Measurements from ENCODE around the gene LBX2. TPM values are rescaled to one million over a fixed set of nuclear protein-coding genes. Genes with fewer than 3 reads are reported as not detected.

Gene LBX2
- total RNA-seq, 1 donor: 5.4 TPM

DNA sequence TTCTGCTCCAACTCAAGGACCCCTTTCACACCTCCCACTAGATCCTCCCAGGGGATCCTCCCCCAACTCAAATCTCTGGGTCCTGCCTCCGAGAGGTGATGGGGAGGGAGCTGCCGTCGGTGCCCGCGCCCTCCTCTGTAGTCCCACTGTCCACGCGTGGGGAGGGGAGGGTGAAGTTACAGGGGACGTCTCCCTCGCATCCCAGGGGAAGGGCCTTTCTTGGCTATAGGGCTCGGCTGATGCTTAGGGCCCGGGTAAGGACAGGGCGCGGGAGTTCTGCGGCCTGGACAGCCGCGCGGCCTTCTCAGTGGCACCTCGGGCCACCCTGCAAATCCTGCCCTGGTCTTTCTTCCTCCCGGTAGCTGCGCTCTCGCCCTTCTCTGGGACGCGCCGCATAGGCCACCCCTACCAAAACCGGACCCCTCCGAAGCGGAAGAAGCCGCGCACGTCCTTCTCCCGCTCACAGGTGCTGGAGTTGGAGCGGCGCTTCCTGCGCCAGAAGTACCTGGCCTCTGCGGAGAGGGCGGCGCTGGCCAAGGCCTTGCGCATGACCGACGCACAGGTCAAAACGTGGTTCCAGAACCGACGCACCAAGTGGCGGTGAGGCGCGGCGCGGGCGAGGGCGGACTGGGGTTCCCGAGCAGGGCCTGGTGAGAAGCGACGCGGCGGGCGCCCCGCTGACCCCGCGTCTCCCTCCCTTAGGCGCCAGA, 16.0 kb upstream of the LBX2 start:
- no peak overlapping the region for H3K27ac ChIP-seq (ENCODE audit: low read depth, low read length)

DNA sequence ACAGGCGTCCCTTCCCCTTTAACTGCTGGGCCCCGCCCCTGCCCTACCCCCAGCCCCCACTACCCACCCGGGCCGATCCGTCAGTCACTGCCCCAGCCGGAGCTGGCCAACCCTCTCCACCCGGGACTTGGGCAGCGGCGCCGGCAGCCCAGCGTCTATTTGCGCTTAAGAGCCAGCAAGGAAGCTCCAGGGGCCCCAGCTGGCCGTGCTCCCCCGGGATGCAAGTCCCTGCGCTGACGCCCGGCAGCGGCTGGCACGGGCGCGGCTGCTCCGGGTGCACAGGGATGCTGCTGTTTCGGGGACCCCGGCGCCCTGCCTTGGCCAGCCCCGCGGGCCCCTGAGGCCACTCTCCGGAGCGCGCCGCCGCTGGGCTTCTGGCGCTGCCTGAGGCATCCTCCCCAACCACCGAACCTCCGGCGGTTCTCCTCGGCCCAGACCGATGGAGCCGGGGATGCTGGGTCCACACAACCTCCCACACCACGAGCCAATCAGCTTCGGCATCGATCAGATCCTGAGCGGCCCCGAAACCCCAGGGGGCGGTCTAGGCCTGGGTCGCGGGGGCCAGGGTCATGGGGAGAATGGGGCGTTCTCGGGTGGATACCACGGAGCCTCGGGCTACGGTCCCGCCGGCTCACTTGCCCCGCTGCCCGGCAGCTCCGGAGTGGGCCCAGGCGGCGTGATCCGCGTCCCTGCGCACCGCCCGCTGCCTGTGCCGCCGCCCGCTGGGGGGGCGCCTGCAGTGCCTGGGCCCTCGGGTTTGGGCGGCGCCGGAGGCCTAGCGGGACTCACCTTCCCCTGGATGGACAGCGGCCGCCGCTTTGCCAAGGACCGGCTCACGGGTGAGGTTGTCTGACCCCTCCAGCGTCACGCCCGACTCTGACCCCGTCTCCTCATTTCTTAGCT, 15.2 kb upstream of the LBX2 start, which contains the start of gene TLX2:
TLX2 (plus strand) TSS at position 83 of the 903 bp plus-strand sequence; CDS start at position 440, 357 bp downstream.
- TF ChIP-seq, protein P1, sequence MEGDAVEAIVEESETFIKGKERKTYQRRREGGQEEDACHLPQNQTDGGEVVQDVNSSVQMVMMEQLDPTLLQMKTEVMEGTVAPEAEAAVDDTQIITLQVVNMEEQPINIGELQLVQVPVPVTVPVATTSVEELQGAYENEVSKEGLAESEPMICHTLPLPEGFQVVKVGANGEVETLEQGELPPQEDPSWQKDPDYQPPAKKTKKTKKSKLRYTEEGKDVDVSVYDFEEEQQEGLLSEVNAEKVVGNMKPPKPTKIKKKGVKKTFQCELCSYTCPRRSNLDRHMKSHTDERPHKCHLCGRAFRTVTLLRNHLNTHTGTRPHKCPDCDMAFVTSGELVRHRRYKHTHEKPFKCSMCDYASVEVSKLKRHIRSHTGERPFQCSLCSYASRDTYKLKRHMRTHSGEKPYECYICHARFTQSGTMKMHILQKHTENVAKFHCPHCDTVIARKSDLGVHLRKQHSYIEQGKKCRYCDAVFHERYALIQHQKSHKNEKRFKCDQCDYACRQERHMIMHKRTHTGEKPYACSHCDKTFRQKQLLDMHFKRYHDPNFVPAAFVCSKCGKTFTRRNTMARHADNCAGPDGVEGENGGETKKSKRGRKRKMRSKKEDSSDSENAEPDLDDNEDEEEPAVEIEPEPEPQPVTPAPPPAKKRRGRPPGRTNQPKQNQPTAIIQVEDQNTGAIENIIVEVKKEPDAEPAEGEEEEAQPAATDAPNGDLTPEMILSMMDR (IDR thresholded peaks at IDR 0.05; ENCODE audit: extremely low read depth, low read depth, low read length): no peak
- Histone ChIP-seq H3K4me2 (ENCODE audit: insufficient read depth, low read length) (no peak within 1 kb of the TSS), H3K4me1 (ENCODE audit: insufficient read depth, low read length) (peaks cover 6% of the 10 kb centered on the region), H2AFZ (ENCODE audit: low read length) (no peak within 1 kb of the TSS), H4K20me1 (ENCODE audit: insufficient read depth, low read length) (no peaks in the 10 kb centered on the region), H3K27me3 (ENCODE audit: insufficient read depth, low read length) (peaks cover 86% of the 10 kb centered on the region), H3K4me3 (ENCODE audit: insufficient read depth, low read length) (no peak within 1 kb of the TSS), H3K9me3 (ENCODE audit: low read depth, low read length) (no peaks in the 10 kb centered on the region), H3K27ac (ENCODE audit: low read depth, low read length) (no peak within 1 kb of the TSS), H3K79me2 (ENCODE audit: insufficient read depth, low read length) (no peaks in the 10 kb centered on the region), H3K36me3 (ENCODE audit: insufficient read depth, low read length) (no peaks in the 10 kb centered on the region)
- DNase-seq (ENCODE audit: insufficient read length, low spot score, missing footprints): peak; percentile 86

More for the DNA sequence above, 16.0 kb upstream of the LBX2 start:
- peaks cover 94% of the 10 kb centered on the region for H3K27me3 ChIP-seq (ENCODE audit: insufficient read depth, low read length)
- no peak overlapping the region for H3K4me2 ChIP-seq (ENCODE audit: insufficient read depth, low read length)
- no peak overlapping the region for H2AFZ ChIP-seq (ENCODE audit: low read length)
- H3K4me1 ChIP-seq (ENCODE audit: insufficient read depth, low read length): peaks cover 6% of the 10 kb centered on the region
- TF ChIP-seq, protein P1 (IDR thresholded peaks at IDR 0.05; ENCODE audit: extremely low read depth, low read depth, low read length): no peak
- no peak overlapping the region for H3K4me3 ChIP-seq (ENCODE audit: insufficient read depth, low read length)
- no peaks in the 10 kb centered on the region for H4K20me1 ChIP-seq (ENCODE audit: insufficient read depth, low read length)
- peak; percentile 77 for DNase-seq (ENCODE audit: insufficient read length, low spot score, missing footprints)
- no peaks in the 10 kb centered on the region for H3K79me2 ChIP-seq (ENCODE audit: insufficient read depth, low read length)
- no peaks in the 10 kb centered on the region for H3K9me3 ChIP-seq (ENCODE audit: low read depth, low read length)
- no peaks in the 10 kb centered on the region for H3K36me3 ChIP-seq (ENCODE audit: insufficient read depth, low read length)

DNA sequence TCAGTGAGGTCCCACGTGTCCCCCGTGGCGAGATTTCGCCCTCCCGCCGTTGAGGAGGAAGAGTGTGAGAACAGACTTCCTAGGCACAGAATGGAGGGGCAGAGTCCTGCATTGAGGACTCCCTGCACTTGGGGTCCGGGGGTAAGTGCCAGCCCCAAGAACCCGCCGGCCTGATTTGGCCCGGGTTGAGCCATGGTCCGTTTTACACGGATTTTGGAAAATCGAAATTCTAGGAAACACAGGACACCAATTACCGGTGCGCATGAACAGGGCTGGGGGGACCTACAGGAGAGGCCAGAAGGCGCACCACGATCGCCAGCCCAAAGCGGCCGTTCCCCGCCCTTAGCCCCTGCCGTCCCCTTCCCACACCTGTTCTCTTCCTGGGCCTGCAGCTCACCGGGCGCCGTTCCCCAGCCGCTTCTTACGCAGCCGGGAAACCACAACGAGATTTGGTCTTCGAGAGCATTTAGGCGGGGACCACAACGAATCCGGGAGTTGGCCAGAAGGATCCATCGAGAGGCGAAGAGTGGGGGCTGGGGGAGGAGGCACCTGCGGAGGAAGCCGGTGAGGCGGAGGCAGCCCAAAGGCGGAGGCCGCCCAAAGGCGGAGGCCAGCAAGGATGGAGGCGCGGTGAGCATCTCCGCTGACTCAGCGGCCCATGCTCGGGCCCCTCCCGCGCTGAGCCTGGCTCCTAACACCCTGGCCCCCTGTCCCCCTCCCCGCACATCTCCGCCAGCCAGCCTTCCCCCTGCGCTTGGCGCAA, 14.4 kb upstream of the LBX2 start:
- H3K27ac ChIP-seq (ENCODE audit: low read depth, low read length): no peak overlapping the region
- H2AFZ ChIP-seq (ENCODE audit: low read length): no peak overlapping the region
- H3K36me3 ChIP-seq (ENCODE audit: insufficient read depth, low read length): no peaks in the 10 kb centered on the region
- no peaks in the 10 kb centered on the region for H3K9me3 ChIP-seq (ENCODE audit: low read depth, low read length)
- H3K4me1 ChIP-seq (ENCODE audit: insufficient read depth, low read length): peaks cover 6% of the 10 kb centered on the region
- H4K20me1 ChIP-seq (ENCODE audit: insufficient read depth, low read length): no peaks in the 10 kb centered on the region
- peak; percentile 90 for DNase-seq (ENCODE audit: insufficient read length, low spot score, missing footprints)
- H3K27me3 ChIP-seq (ENCODE audit: insufficient read depth, low read length): peaks cover 78% of the 10 kb centered on the region
- no peak overlapping the region for H3K4me3 ChIP-seq (ENCODE audit: insufficient read depth, low read length)
- TF ChIP-seq, protein P1 (IDR thresholded peaks at IDR 0.05; ENCODE audit: extremely low read depth, low read depth, low read length): no peak
- H3K4me2 ChIP-seq (ENCODE audit: insufficient read depth, low read length): no peak overlapping the region
- H3K79me2 ChIP-seq (ENCODE audit: insufficient read depth, low read length): no peaks in the 10 kb centered on the region

Data from osteoblast (primary cell).